HG02642 (cell line): ENCODE data around the gene AFAP1L1.

ENCODE experiments used
- ATAC-seq: cut with Tn5 transposase; IDR thresholded peaks from one replicate; pipeline ENCODE4 v1.9.1; 2021; ENCODE audit warnings: mild to moderate bottlenecking; ENCODE audit not compliant: unreplicated experiment, poor library complexity

The AFAP1L1 gene

GRCh38 chr5:149367249-149367971 lies 95.8 kb downstream of the AFAP1L1 start:
- ATAC-seq = peak; percentile 55

GRCh38 chr5:149367972-149368645 lies 96.5 kb downstream of the AFAP1L1 start:
- ATAC-seq = no peak

DNA sequence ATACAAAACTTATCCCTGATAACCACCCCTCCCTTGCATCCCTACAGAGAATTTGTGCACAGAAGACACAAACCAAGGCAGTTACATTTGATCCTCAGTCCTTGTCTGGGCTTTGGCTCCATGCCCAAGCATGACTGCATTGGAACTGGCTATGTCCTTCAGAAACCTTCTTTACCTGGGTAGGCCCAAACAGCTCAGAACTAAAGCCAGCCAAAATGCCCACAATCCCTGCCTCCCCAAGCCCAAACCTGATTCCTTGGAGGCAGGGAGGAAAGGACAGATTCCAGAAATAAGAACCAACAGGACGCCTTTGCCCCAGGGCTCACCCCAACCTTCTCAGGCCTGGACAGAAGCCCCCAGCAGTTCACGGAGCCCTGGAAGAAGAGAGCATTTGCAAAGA lies 99.2 kb downstream of the AFAP1L1 start:
- ATAC-seq = no peak

- peak; percentile 90 for ATAC-seq
Observed at GRCh38 chr5:149371296-149371962, 99.8 kb downstream of the AFAP1L1 start.

DNA sequence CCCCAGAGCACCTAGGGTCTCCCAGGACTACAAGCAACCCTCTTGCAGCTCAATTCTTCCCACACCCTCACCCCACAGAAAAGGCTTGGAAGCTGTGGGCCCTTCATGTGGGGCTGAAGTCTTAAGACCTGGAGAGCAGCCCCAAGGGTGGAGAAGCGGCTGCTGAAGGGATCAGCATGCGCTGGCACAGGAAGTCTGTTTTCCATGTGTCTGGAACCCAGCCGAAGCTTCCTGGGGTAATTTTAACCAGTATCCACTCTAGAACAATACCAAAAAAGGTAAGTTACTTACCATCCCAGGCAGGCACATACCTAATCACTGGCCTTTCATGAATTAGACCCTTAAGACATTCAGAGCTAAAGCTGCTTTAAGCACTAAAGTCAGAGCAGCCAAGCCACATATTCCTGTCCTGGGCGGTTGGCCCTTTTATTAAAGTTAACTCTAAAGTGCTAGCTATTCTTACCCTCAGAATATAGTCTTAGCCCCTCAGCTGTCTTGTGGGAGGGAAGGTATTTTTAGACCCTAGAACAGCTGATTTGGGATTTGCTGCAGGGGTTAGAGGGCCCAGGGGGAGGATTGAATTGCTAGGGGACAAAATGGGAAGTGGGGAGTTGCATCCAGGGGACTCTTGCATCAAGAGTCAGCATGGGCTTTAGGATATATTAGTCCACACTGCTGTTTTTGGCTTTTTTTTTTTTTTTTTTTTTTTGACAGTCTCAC lies 100.6 kb downstream of the AFAP1L1 start:
- no peak for ATAC-seq

DNA sequence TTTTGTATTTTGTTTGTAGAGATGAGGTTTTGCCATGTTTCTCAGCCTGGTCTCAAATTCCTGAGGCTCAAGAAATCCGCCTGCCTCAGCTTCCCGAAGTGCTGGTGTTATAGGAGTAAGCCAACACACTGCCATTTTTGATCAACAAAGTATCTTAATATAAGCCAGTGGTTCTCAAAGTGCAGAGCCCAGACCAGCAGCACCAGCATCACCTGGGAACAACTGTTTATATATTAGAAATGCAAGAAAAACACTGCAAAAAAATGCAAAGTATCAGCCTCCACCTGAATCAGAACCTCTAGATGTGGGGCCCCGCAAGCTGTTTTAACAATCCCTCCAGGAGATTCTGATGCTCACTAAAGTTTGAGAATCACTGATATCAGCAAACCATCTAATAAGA lies 101.3 kb downstream of the AFAP1L1 start:
- ATAC-seq = no peak

DNA sequence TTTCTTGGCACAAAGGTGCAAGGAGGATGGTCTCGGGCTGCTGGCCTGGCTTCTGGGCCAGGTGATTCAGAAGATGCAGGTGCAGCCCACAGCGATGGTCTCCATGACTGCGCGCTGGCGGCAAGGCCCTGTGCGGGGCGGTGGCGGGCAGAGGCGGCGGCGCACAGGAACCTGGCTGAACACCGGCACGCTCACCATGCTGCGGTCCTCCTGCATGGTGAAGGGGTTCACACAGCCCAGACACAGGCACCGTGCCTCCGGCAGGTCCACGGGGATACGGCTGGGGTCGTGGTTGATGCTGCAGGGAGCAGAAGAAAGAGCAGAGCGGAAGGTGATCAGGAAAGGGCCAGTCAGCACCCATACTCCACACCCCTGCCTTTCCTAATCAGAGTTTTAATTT lies 102.6 kb downstream of the AFAP1L1 start:
- ATAC-seq = no peak

DNA sequence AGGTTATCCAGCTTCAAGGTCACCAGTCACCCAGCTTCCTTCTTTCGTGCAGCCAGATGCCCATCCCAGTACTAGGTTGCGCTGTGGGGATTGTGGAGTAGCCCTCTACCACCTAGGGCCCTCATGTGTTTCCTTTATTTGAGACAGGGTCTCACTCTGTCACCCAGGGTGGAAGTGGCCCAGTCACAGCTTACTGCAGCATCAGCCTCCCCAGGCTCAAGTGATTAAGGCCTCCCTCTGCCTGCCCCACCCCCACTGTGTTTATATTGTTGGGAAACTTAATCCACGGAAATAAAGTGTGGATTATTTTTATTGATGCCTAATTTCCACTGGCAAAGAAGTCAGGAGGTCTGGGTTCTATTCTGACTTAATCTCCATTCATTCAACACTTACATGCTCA lies 103.1 kb downstream of the AFAP1L1 start:
- no peak for ATAC-seq

- ATAC-seq = no peak
Observed at GRCh38 chr5:149375434-149375833, 103.8 kb downstream of the AFAP1L1 start.

- ATAC-seq = no peak
Observed at GRCh38 chr5:149376104-149376503, 104.4 kb downstream of the AFAP1L1 start.

- no peak for ATAC-seq
Observed at GRCh38 chr5:149376711-149377447, 105.2 kb downstream of the AFAP1L1 start.

GRCh38 chr5:149378241-149378820 lies 106.7 kb downstream of the AFAP1L1 start:
- ATAC-seq = no peak

GRCh38 chr5:149379177-149379761 lies 107.6 kb downstream of the AFAP1L1 start, which contains the start of gene IL17B:
Gene IL17B, minus strand, starts transcription at chr5:149379292. Its CDS starts 67 bp downstream, at chr5:149379225.
- no peak for ATAC-seq

DNA sequence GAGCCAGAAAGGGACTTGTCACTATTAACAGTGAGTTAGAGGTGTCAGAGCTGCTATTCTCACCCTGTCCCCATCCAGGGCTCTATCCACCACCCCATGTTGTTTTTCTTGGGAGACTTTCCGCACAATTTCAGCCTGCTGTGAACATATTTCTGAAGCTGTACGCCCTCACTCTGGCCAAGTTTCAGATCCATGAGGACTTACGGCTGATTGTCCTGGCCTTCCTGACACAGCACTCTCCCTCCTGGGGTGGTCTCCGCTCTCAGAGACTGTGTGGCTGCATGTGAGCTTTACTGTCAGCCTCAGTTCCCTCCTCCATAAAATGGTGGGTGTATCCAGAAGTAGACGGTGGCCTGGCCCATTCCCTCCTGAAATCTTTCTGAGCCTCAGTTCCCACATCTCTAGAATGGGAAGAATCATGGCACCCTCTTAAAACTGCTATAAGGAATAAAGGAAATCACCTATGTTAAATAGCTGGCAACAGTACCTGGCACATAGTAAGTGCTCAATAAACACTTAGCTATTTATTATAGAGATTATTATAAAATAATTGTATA lies 108.2 kb downstream of the AFAP1L1 start:
- no peak for ATAC-seq

- no peak for ATAC-seq
Observed at GRCh38 chr5:149380466-149381121, 108.9 kb downstream of the AFAP1L1 start.

- no peak for ATAC-seq
Observed at GRCh38 chr5:149381261-149381985, 109.8 kb downstream of the AFAP1L1 start.

DNA sequence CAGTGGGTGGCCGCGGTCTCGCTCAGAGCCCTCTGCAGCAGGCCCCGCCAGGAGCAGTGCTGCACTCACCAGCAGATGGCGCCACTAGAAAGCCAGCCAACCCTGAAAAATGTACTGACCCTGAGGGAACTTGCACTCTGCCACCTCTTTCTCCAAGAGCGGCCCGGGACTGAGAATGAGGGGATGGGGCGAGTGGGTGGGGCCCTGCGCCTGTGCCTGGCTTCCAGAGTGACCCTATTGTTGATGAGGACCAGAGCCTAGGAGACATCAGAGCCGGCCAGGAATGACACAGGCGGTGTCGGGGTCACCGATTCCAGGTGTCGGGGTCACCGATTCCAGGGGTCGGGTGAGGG lies 110.3 kb downstream of the AFAP1L1 start:
- peak; percentile 85 for ATAC-seq
